Left lung (tissue), 10 donors: Measurements from ENCODE around the gene DDIT3. TPM values are rescaled to one million over a fixed set of nuclear protein-coding genes. Genes with fewer than 3 reads are reported as not detected.

Source experiments
- ATAC-seq: fragments of 200-7000 bp; cut with Tn5 transposase; one replicate; pipeline ENCODE4 v1.9.1; 2020; ENCODE audit warnings: moderate library complexity
- DNase-seq, 4 donors: peaks; one replicate each; pipeline ENCODE4 v3.0.0-alpha.2; 2013 to 2020
- H3K27ac ChIP-seq, 2 donors: fragments of 200-600 bp; sonication (generic) in 1 of 2; one replicate each; pipeline versions ENCODE4 v1.5.0 to v1.8.0; 2020 to 2021
- H3K27me3 ChIP-seq, 2 donors: fragments of 200-600 bp; sonication (generic) in 1 of 2; one replicate each; pipeline versions ENCODE4 v1.5.0 to v1.8.0; 2020 to 2021
- H3K36me3 ChIP-seq, 2 donors: fragments of 200-600 bp; sonication (generic) in 1 of 2; one replicate each; pipeline versions ENCODE4 v1.5.0 to v1.8.0; 2020 to 2021
- H3K4me1 ChIP-seq, 2 donors: fragments of 200-600 bp; one replicate each; pipeline ENCODE4 v1.8.0; 2021
- H3K4me3 ChIP-seq, 2 donors: fragments of 200-600 bp; sonication (generic) in 1 of 2; one replicate each; pipeline versions ENCODE4 v1.5.0 to v1.8.0; 2020 to 2021; ENCODE audit warnings: mild to moderate bottlenecking in 1 of 2
- H3K9me3 ChIP-seq, 2 donors: fragments of 200-600 bp; sonication (generic) in 1 of 2; one replicate each; pipeline versions ENCODE4 v1.5.0 to v1.8.0; 2020 to 2021
- intact Hi-C, 2 donors: fragments of 100-400 bp; cut with DNase I; formaldehyde crosslinking; loops; one replicate each; pipeline versions ENCODE4 v1.11.2 to v1.14.2; 2022
- polyA plus RNA-seq, 6 donors: library from polyadenylated mRNA; unstranded; fragments of 120-200 nt; gene quantifications; one replicate each; pipeline ENCODE4 v1.2.1, GENCODE V29; 2013; ENCODE audit not compliant: insufficient read length in 6 of 6
- total RNA-seq, 2 donors: library from RNA; stranded (reverse); fragmentation: NEBNext Ultra II Directional; extraction: Animal tissue kit (Norgen Biotek cat#: 25700); gene quantifications; one replicate each; pipeline ENCODE4 v1.2.1, GENCODE V29; 2021
- TF ChIP-seq, protein P1 (sequence below), 2 donors: fragments of 200-600 bp; sonication (generic) in 1 of 2; IDR thresholded peaks; one replicate each; pipeline versions ENCODE4 v1.5.0 to v1.8.0; 2021; ENCODE audit warnings: antibody characterized with exemption in 2 of 2
- donor health status: DM: no; HTN: yes; CAD: no.
- donor health status: DM: no; HTN: no; CAD: no.

Gene DDIT3
- total and polyA plus RNA-seq, 8 donors = 16.4 to 29.4 (median 19.3) TPM

DNA sequence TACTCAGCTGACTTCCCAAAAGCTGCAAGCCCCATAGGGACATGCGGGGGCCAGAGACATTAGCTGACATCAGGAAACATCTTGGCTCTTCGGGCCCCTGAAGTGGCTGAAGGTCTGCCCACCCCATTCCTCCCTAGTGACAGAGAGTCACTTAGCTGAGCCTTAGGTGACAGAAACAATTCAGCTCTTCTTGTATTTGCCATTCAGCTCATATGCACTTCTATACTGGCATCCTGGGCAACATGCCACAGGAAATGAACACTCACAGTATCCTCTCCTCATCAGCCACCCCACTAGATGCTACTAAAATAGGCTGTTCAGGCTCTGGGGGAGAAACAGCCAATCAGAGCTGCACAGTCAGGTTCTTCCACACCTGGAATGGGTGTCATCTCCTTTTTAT, 23.3 kb upstream of the DDIT3 start:
- DNase-seq (no peak), ATAC-seq (no peak)
- TF ChIP-seq, protein P1, sequence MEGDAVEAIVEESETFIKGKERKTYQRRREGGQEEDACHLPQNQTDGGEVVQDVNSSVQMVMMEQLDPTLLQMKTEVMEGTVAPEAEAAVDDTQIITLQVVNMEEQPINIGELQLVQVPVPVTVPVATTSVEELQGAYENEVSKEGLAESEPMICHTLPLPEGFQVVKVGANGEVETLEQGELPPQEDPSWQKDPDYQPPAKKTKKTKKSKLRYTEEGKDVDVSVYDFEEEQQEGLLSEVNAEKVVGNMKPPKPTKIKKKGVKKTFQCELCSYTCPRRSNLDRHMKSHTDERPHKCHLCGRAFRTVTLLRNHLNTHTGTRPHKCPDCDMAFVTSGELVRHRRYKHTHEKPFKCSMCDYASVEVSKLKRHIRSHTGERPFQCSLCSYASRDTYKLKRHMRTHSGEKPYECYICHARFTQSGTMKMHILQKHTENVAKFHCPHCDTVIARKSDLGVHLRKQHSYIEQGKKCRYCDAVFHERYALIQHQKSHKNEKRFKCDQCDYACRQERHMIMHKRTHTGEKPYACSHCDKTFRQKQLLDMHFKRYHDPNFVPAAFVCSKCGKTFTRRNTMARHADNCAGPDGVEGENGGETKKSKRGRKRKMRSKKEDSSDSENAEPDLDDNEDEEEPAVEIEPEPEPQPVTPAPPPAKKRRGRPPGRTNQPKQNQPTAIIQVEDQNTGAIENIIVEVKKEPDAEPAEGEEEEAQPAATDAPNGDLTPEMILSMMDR (IDR thresholded peaks at IDR 0.05) = no peak
- peaks cover 0 to 7% of the 10 kb centered on the region in 2 donors for H3K27me3 ChIP-seq
- no peaks in the 10 kb centered on the region for H3K9me3 ChIP-seq
- no peak overlapping the region for H3K4me3 ChIP-seq
- intact Hi-C loops = no loop called here
- peaks cover 0 to 49% of the 10 kb centered on the region in 2 donors for H3K36me3 ChIP-seq
- H3K27ac ChIP-seq = no peak overlapping the region
- H3K4me1 ChIP-seq = peaks cover 12 to 41% of the 10 kb centered on the region in 2 donors

DNA sequence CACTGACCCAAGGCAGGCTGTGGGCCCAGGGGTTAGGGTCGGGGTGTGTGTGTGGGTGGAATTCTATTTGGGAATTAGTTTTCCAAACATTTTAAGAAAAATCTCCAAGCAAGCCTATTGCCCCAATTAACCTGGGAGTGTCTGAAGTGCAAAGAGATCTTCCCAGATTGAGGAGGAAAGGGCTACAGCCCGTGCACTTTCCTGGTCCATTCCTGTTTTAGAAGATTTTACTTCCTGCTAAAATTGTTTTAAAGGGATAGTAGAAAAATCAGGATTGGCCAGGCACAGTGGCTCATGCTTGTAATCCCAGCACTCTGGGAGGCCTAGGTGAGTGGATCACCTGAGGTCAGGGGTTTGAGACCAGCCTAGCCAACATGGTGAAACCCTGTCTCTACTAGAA, 21.4 kb upstream of the DDIT3 start:
- Histone ChIP-seq H3K27me3 (no peaks in the 10 kb centered on the region), H3K9me3 (no peaks in the 10 kb centered on the region), H3K36me3 (peaks cover 0 to 63% of the 10 kb centered on the region in 2 donors), H3K4me3 (no peak overlapping the region), H3K4me1 (peaks cover 12 to 35% of the 10 kb centered on the region in 2 donors), H3K27ac (no peak overlapping the region)
- intact Hi-C loops = no loop called here
- DNase-seq = no peak
- ATAC-seq = no peak
- TF ChIP-seq, protein P1 (IDR thresholded peaks at IDR 0.05) = no peak

DNA sequence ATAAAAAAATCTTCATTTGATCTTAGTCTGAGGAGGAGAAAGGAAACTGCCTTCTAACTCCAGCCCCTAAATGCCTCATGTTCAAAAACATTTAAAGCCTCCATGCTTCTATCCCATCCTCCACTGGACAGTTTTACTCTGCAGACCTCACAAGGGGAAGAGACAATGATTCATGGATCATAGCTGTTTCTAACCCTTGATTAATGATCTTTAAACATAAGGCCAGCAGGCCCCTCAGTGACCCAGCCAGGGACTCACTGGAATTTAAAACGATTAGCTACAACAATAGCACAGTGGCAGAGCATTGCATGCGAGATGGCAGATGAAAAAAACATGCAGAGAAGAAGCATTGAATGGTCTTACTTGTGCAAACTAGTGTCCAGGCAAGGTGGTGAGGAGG, 20.7 kb upstream of the DDIT3 start:
- TF ChIP-seq, protein P1 (IDR thresholded peaks at IDR 0.05) = no peak
- intact Hi-C loops = no loop called here

DNA sequence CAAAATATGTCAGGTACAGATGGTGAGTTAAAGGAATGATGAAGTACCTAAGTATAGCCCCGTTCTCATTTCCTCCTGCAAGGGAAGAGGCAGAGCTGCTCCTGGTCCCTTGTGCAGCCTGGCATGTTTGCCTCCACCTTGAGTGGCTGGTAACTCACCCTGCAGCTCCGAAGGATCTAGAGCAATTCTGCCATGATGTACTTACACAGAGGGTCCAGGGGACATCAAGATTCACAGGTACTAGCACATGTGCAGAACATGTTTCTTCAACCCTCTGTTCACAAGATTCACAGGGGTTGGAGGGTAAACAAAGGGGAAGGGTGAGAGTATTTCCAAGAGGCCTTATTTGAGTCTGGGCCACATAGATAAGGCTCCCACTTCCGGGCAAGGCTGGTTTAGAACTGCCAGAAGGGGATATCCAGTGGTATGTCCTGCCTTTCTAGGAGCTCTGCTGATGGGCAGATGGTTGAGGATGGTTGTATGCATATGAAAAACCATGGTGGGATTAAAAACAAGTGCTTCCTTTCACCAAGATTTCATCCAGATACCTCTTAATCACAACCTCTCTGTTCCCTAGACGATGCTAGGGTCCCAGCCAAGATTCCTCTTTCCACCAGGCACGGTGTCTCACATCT, 18.9 kb upstream of the DDIT3 start:
- Histone ChIP-seq H3K4me3 (no peak overlapping the region), H3K9me3 (no peaks in the 10 kb centered on the region), H3K36me3 (peaks cover 0 to 79% of the 10 kb centered on the region in 2 donors), H3K4me1 (peaks cover 0 to 14% of the 10 kb centered on the region in 2 donors), H3K27ac (no peak overlapping the region), H3K27me3 (no peaks in the 10 kb centered on the region)
- ATAC-seq (no peak), DNase-seq (no peak)
- intact Hi-C loops = no loop called here
- TF ChIP-seq, protein P1 (IDR thresholded peaks at IDR 0.05) = no peak

More for the DNA sequence above, 20.7 kb upstream of the DDIT3 start:
- Histone ChIP-seq H3K27ac (no peak overlapping the region), H3K4me1 (peaks cover 9 to 31% of the 10 kb centered on the region in 2 donors), H3K27me3 (no peaks in the 10 kb centered on the region), H3K4me3 (no peak overlapping the region), H3K36me3 (peaks cover 0 to 63% of the 10 kb centered on the region in 2 donors), H3K9me3 (no peaks in the 10 kb centered on the region)
- DNase-seq (no peak), ATAC-seq (no peak)

DNA sequence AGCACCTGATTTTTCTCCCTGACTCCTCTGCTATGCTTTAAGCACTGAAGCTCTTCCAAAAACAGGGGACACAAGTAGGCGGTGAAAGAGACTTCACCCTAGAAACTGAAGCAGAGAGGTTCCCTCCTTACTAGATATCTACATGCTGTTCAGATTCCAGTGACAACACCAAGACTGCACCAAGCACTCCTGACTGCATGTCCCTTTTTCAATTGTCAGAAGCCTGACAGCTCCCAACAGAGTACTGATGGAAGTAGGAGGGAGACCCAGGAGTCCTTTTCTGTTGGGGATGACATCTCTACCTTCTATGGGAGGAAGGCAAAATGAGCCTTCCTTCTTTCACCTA, 16.3 kb upstream of the DDIT3 start:
- TF ChIP-seq, protein P1 (IDR thresholded peaks at IDR 0.05) = no peak
- Histone ChIP-seq H3K36me3 (peaks cover 0 to 84% of the 10 kb centered on the region in 2 donors), H3K27me3 (no peaks in the 10 kb centered on the region), H3K27ac (no peak overlapping the region), H3K9me3 (no peaks in the 10 kb centered on the region), H3K4me3 (no peak overlapping the region), H3K4me1 (peaks cover 0 to 6% of the 10 kb centered on the region in 2 donors)
- intact Hi-C loops = no loop called here
- no peak for DNase-seq
- ATAC-seq = no peak
